ENCODE results near the gene ABCC5. TPM values are rescaled to one million over a fixed set of nuclear protein-coding genes. Genes with fewer than 3 reads are reported as not detected.

Gene ABCC5
- total RNA-seq, 1 donor from 2014 or later, result 55.8 TPM

GRCh38 chr3:183984749-183985729, 32.6 kb downstream of the ABCC5 start:
- ATAC-seq, result no peak
- DNase-seq (ENCODE audit: low spot score), result no peak
- intact Hi-C loops (cut with DNase I), result no loop called here

GRCh38 chr3:183984127-183984740, 33.5 kb downstream of the ABCC5 start:
- ATAC-seq, result no peak
- intact Hi-C loops (cut with DNase I), result no loop called here

GRCh38 chr3:183981990-183982644, 35.6 kb downstream of the ABCC5 start:
- intact Hi-C loops (cut with DNase I), result no loop called here
- no peak for DNase-seq (ENCODE audit: low spot score)
- ATAC-seq, result no peak

More at GRCh38 chr3:183984127-183984740, 33.5 kb downstream of the ABCC5 start:
- DNase-seq (ENCODE audit: low spot score), result no peak

GRCh38 chr3:183980403-183980802, 37.3 kb downstream of the ABCC5 start:
- peak; percentile 75 for ATAC-seq
- intact Hi-C loops (cut with DNase I), result no loop called here
- no peak for DNase-seq (ENCODE audit: low spot score)

- intact Hi-C loops (cut with DNase I), result no loop called here
- DNase-seq (ENCODE audit: low spot score), result no peak
These were observed 41.6 kb downstream of the ABCC5 start for GRCh38 chr3:183975981-183976662.

GRCh38 chr3:183968666-183969245, 48.9 kb downstream of the ABCC5 start:
- ATAC-seq, result no peak

More at GRCh38 chr3:183975981-183976662, 41.6 kb downstream of the ABCC5 start:
- ATAC-seq, result no peak

GRCh38 chr3:183967693-183968092, 50.0 kb downstream of the ABCC5 start:
- intact Hi-C loops (cut with DNase I), result no loop called here
- ATAC-seq (no peak), DNase-seq (ENCODE audit: low spot score) (no peak)

More at GRCh38 chr3:183968666-183969245, 48.9 kb downstream of the ABCC5 start:
- intact Hi-C loops (cut with DNase I), result no loop called here
- DNase-seq (ENCODE audit: low spot score), result no peak

GRCh38 chr3:183966361-183966791, 51.3 kb downstream of the ABCC5 start:
- intact Hi-C loops (cut with DNase I), result no loop called here
- DNase-seq (ENCODE audit: low spot score) (no peak), ATAC-seq (no peak)

- intact Hi-C loops (cut with DNase I), result no loop called here
- no peak for ATAC-seq
These were observed 54.9 kb downstream of the ABCC5 start for GRCh38 chr3:183962807-183963206.

GRCh38 chr3:183959214-183959613, 58.5 kb downstream of the ABCC5 start:
- intact Hi-C loops (cut with DNase I), result no loop called here
- DNase-seq (ENCODE audit: low spot score), result no peak
- no peak for ATAC-seq

More at GRCh38 chr3:183962807-183963206, 54.9 kb downstream of the ABCC5 start:
- DNase-seq (ENCODE audit: low spot score), result no peak

- no peak for DNase-seq (ENCODE audit: low spot score)
- intact Hi-C loops (cut with DNase I), result no loop called here
- no peak for ATAC-seq
These were observed 58.9 kb downstream of the ABCC5 start for GRCh38 chr3:183958775-183959174.

GRCh38 chr3:183958226-183958625, 59.5 kb downstream of the ABCC5 start:
- ATAC-seq (no peak), DNase-seq (ENCODE audit: low spot score) (no peak)
- intact Hi-C loops (cut with DNase I), result no loop called here

GRCh38 chr3:183954875-183955274, 62.8 kb downstream of the ABCC5 start:
- ATAC-seq (no peak), DNase-seq (ENCODE audit: low spot score) (no peak)
- intact Hi-C loops (cut with DNase I), result no loop called here

GRCh38 chr3:183953471-183954070, 64.1 kb downstream of the ABCC5 start:
- DNase-seq (ENCODE audit: low spot score), result no peak
- ATAC-seq, result no peak
- intact Hi-C loops (cut with DNase I), result no loop called here

GRCh38 chr3:183951459-183951858, 66.2 kb downstream of the ABCC5 start:
- DNase-seq (ENCODE audit: low spot score), result no peak
- intact Hi-C loops (cut with DNase I), result no loop called here
- ATAC-seq, result no peak

- intact Hi-C loops (cut with DNase I), result no loop called here
- no peak for ATAC-seq
- no peak for DNase-seq (ENCODE audit: low spot score)
These were observed 68.0 kb downstream of the ABCC5 start for GRCh38 chr3:183949690-183950089.

- intact Hi-C loops (cut with DNase I), result no loop called here
- ATAC-seq, result no peak
- DNase-seq (ENCODE audit: low spot score), result no peak
These were observed 71.6 kb downstream of the ABCC5 start for GRCh38 chr3:183946037-183946436.

GRCh38 chr3:183944775-183945174, 72.9 kb downstream of the ABCC5 start:
- intact Hi-C loops (cut with DNase I), result no loop called here
- no peak for DNase-seq (ENCODE audit: low spot score)
- ATAC-seq, result no peak

Measured in sciatic nerve (tissue), 2 donors.